Regular cardiac myocyte (primary cell): Measurements from ENCODE around the gene MAP4. TPM values are rescaled to one million over a fixed set of nuclear protein-coding genes. Genes with fewer than 3 reads are reported as not detected.

Experiments used
- total RNA-seq: library from RNA; depleted of rRNA; stranded (reverse); fragments of >200 nt; gene quantifications from 2 replicates; pipeline ENCODE4 v1.2.3, GENCODE V29; 2014

Gene MAP4, protein sequence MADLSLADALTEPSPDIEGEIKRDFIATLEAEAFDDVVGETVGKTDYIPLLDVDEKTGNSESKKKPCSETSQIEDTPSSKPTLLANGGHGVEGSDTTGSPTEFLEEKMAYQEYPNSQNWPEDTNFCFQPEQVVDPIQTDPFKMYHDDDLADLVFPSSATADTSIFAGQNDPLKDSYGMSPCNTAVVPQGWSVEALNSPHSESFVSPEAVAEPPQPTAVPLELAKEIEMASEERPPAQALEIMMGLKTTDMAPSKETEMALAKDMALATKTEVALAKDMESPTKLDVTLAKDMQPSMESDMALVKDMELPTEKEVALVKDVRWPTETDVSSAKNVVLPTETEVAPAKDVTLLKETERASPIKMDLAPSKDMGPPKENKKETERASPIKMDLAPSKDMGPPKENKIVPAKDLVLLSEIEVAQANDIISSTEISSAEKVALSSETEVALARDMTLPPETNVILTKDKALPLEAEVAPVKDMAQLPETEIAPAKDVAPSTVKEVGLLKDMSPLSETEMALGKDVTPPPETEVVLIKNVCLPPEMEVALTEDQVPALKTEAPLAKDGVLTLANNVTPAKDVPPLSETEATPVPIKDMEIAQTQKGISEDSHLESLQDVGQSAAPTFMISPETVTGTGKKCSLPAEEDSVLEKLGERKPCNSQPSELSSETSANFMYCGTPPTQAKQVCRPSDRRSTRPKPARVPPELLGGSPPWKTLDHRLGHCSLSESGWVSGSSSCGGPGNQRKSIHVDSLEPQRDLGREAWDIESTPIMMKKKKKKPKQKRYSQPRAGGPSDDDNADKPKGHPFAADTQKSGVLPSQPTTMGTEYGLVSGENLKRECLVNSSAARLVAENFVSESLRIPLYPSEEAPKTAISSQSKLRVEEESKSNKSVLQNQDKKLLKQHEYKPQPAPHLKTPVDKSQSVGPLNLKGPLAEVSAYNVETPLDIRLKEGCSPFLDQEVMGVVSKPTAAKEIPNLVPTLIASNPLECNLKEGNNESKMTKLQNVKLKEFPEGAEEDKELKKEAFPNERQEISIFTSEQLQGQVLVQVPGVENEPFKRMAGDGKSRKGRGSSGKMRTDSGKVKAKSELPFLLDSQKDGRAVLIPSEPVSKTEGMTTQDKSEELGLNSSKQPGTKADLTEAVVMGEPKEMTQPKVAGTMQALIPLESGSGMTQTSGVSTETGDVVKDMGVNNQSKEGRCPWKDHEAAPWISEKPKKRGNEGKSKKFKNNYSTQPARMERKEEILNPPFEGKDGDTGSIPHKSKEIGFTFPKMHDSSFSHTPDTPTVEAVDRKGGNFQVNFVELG (N-terminal part only)
- total RNA-seq = 56.2 and 68.5 TPM in 2 replicates

DNA sequence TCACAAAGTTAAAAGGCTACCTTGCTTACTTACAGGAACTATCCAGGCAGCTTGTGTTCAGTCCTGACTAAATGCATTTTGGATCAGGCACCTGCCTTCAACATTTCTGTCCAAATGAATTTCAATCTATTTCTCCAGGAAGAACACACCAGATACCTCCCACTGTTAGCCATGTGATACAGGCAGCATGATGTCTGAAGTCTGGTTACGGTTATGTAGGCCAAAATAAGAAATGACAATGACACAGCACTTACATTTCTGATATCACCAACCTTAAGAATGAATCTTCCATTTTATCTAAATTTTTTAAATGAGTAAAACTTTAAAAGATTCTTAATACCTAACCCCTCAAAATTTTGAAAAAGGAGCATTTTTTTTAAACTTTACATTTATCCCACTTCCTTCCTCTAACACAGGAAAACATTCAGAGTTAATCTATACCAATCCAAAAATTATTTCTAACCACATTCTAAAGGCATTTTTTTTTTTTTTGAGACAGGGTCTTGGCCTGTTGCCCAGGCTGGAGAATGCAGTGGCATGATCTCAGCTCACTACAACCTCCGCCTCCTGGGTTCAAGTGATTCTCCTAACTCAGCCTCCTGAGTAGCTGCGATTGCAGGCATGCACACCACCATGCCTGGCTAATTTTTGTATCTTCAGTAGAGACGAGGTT is at the start of gene MAP4:
Gene MAP4, minus strand, starts transcription at position 116 of the 673 bp plus-strand sequence. CDS start 17,556 bp downstream, outside the sequence.

DNA sequence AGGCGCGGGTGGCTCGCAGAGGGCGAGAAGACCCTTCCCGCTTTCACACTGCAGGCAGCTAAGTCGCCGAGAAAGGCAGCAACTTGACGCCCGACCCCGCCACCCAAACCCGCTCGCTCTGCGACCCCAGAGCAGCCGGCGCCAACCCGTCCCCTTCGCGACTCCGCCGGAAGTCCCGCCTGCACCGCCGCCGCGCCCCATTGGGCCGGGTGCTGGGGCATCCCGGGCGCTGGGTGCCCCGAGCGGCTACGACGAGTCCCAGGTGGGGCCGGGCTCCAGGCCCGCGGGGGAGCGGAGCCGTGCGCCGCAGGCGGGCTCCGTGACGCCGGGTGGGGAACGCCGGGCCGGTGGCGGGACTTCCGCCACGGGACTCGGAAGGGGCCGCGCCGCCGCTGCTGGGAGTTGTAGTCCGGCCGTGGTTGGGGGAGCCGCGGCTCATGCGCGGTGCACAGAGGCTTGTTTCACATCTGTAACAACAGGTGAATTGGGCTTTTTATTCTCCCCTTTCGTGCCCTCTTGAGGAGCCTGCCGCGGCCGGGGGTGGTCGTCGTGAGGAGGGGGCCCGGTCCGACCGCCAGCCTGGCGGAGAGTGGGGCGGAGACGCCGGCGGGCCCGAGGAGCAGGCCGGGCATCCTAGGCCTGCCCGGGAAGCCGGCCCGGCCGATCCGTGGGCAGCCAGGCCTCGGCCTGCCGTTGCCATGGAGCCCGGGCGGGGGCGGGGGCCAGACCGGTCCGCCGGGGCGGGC is 213.3 kb downstream of the MAP4 start, which contains the start of gene DHX30:
Gene DHX30, plus strand, starts transcription at position 405 of the 746 bp plus-strand sequence. CDS start 7,546 bp downstream, outside the sequence.

Other genes with a start within 250 kb of the MAP4 start
- gene SMARCC1, start 234.5 kb downstream of the MAP4 start, total RNA-seq = 25.1 and 48.1 TPM in 2 replicates
- 56.1 and 85.1 TPM in 2 replicates for gene DHX30, start 213.3 kb downstream of the MAP4 start, total RNA-seq
- gene CDC25A, start 172.0 kb upstream of the MAP4 start, total RNA-seq = 2.5 and 25.7 TPM in 2 replicates
- not detected in 2 replicates for gene CAMP, start 207.1 kb upstream of the MAP4 start, total RNA-seq
- gene ZNF589, start 224.7 kb upstream of the MAP4 start, total RNA-seq = 2.3 and 5.1 TPM in 2 replicates